C4-2B (cell line): ENCODE data around the gene GRK5.

Source experiments
- H3K27ac ChIP-seq: fragments of 450-650 bp; 2 replicates; pipeline ENCODE4 v1.5.1; 2017
- ZFX ChIP-seq: fragments of 450-650 bp; IDR thresholded peaks from 2 replicates; pipeline ENCODE4 v1.6.1; 2017
- TF ChIP-seq, protein P1 (sequence below): fragments of 450-650 bp; conservative IDR thresholded peaks from 2 replicates; pipeline ENCODE4 v1.5.1; 2017; ENCODE audit warnings: mild to moderate bottlenecking

The GRK5 gene

DNA sequence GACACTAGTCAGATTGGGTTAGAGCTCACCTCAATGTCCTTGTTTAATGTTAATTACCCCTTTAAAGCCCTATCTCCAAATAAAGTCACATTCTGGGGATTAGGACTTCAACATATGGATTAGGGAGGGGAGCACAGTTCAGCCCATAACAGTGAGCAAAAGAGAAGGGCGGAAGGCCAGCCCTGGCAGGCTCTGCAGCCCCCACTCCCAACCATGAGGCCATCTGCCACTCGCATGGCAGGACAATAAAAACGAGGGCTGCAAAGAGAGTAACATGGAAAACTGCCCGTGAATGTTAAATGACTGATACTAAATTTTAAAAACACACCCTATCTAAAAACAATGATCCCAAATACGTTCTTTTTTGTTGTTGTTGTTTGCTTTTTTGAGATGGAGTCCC, 296.4 kb downstream of the GRK5 start:
- H3K27ac ChIP-seq: no peak overlapping the region

DNA sequence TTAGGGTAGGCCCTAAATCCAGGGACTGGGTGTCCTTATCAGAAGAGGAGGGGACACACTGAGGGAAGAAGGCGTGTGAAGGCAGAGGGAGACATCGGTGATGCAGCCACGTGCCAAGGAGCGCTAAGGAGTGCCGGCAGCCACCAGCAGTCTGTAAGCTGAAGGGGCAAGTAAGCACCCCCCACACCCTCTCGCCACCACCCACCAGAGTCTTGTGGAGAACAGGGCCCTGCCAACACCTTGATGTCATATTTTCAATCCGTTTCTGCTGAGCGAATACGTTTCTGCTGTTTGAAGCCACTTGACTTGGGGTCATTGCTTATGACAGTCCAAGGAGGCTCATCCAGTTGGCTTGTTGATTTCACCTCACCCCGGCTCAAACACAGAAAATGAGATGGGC, 297.3 kb downstream of the GRK5 start:
- TF ChIP-seq, protein P1, sequence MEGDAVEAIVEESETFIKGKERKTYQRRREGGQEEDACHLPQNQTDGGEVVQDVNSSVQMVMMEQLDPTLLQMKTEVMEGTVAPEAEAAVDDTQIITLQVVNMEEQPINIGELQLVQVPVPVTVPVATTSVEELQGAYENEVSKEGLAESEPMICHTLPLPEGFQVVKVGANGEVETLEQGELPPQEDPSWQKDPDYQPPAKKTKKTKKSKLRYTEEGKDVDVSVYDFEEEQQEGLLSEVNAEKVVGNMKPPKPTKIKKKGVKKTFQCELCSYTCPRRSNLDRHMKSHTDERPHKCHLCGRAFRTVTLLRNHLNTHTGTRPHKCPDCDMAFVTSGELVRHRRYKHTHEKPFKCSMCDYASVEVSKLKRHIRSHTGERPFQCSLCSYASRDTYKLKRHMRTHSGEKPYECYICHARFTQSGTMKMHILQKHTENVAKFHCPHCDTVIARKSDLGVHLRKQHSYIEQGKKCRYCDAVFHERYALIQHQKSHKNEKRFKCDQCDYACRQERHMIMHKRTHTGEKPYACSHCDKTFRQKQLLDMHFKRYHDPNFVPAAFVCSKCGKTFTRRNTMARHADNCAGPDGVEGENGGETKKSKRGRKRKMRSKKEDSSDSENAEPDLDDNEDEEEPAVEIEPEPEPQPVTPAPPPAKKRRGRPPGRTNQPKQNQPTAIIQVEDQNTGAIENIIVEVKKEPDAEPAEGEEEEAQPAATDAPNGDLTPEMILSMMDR: no peak
- no peak for TF ChIP-seq ZFX
- H3K27ac ChIP-seq: no peak overlapping the region

More for the DNA sequence above, 296.4 kb downstream of the GRK5 start:
- no peak for TF ChIP-seq ZFX
- TF ChIP-seq, protein P1: no peak

DNA sequence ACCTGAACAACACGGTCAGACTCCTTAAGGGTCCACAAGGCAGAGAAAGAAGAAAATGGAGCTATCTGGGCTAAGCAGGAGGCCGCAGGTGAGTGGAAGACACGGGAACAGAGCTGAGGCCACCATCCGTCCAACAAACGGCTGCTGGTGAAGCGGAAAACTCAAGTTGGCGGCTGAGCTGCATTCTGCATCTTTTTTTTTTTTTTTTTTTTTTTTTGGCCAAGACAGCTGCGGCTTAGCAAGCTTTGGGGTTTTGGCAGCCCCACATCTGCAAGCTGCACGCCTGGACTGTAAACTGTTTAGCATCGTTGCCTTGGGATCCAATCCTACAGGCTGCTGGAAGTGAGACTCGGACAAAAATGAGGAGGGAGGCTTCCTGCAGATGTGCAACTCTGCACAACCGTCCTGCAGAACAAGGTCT, 297.8 kb downstream of the GRK5 start:
- TF ChIP-seq ZFX: no peak
- TF ChIP-seq, protein P1: no peak
- H3K27ac ChIP-seq: no peak overlapping the region
